Stimulated activated CD8-positive, alpha-beta memory T cell treated with anti-CD3 and anti-CD28 coated beads, Interleukin-12 subunit alpha, Interleukin-12 subunit beta, amount 100 ng/mL, for 1 hour (primary cell): ENCODE measurements around the gene FLT1.

ENCODE experiments used
- DNase-seq: peaks from one replicate; pipeline ENCODE4 v3.0.0-alpha.2; 2020; ENCODE audit warnings: low read depth

FLT1 gene

DNA sequence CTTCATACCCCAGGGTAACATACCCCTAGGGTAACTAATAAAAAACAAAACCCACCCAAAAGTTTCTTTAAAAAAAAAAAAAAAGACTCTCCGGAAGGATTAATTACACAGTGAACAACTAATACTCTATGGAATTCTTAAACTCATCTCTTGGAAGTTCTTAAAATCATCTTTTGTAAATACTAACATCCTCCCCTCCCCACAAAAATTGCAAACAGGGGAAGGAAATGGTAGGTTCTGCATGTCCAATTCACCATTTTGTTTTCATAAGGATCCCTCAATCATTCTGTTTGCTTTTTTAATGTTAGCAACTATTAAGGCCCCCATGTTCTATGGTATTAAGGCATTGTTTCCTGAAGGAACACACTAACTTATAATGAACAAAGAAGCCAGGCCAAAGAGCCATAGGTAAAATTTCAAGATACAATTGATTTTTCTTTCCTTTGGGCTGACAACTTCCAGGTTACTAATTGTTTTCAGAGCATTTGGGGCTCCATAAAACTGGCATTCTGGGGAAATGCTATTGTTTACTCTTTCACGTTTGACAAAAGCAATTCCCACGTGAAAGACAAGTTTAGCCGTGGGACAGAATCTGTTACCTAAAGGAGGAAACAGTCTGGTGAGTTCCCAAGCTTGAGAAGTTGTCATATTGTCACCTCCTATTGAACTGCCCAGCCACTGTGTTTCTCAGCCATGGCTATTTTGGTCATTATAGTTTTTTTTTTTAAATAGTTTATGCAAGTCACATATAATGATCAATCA, 107.0 kb downstream of the FLT1 start:
- DNase-seq = no peak

DNA sequence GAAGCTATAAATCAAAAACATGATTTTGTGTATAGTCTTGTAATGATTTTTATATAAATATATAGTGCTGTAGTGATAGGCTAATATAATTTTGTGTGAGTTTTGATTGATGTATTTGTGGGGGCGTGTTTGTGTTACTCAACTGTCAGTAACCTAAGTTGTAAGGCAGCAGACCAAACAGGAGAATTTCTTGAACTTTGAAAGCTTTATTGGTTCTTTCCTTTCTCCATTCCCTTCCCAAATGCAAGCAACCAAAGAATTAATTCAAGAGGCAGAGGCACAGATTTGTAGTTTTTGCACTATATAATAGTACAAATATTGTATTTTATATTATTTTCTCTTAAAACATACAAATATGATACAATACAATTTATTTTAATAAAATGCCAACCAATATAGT, 109.6 kb downstream of the FLT1 start:
- no peak for DNase-seq

DNA sequence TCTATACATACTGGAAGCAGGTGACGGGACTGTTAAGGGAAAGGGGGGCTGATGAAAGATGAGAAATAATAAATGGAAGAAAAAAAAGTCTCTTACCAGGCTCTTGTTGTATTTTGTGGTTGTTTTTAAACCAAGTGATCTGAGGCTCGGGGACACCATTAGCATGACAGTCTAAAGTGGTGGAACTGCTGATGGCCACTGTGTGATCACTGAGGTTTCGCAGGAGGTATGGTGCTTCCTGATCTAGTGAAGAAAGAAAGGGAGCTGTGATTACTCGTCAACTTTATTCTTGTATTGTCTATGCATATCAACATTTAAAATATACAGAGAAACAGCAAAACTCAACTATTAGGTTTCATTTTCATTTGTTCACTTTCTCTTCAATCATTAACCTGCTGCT, 110.1 kb downstream of the FLT1 start:
- no peak for DNase-seq

DNA sequence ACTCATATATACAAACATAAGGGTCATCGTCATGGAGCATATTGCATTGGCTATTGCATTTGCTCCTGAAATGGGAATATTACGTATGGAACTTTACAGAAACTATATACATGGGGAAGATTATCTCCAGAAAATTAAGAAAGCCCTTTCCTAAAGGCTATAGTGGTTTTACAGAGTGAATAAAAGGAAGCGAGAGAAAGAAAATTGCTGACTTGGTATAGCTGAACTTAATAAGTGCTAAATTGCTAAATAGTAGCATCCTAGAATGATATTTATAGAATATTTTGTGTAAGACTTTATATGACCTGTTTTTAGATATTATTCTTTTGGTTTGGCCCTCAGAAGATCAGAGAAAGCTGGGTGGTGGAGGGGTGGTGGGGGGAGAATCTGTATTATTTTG, 114.6 kb downstream of the FLT1 start:
- DNase-seq = no peak

DNA sequence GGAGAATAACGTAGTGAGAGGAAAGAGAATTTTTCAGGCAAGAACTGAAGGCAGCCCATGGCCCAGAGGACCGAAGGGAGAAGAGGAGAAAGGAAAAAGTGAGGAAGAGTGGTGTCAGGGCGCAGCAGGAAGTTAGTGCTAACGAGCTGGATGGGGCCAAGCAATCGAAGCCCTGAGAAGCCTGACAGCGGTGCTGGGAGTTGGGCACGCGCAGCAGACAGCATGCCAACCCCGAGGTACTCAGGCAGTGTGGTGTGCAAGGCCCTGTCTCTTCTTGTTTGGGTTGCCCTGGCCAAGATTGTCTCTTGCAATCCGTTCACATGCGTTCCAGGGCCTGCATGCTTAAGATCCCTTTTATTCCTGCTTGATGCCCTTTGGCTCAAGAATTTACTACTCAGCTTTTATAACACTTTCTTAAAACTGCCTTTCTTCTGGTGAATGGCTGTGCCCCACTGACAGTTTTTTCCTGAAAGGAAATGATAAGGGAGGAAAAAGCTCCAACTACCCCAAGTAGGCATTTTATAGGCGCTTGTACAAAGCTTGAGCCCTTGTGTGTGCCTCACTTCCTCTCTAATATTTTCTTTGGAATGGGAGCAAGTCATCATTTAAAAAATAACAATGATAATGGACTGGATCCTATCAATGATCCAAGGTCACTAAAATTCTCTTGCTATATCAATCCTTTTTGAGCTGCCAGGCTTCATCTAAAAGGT, 115.4 kb downstream of the FLT1 start:
- DNase-seq = no peak

DNA sequence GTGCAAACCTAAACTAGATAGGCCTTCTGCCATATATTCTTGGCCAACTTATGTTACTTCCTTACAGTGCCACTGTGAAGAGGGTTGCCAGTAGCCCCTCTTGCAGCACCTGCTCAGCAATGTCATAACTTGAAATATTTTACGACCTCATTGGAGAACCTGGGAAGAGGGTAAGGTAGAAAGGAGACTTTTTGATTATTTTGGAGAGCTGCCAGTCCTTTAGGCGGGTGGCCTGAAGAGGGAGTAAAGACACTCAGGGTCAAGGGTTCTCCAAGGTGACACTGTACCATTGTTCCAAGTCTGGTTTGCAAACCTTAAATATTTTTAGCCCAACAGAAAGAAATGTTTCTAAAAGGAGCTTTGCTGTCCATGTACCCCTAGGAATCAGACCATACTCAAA, 118.3 kb downstream of the FLT1 start:
- DNase-seq = no peak

DNA sequence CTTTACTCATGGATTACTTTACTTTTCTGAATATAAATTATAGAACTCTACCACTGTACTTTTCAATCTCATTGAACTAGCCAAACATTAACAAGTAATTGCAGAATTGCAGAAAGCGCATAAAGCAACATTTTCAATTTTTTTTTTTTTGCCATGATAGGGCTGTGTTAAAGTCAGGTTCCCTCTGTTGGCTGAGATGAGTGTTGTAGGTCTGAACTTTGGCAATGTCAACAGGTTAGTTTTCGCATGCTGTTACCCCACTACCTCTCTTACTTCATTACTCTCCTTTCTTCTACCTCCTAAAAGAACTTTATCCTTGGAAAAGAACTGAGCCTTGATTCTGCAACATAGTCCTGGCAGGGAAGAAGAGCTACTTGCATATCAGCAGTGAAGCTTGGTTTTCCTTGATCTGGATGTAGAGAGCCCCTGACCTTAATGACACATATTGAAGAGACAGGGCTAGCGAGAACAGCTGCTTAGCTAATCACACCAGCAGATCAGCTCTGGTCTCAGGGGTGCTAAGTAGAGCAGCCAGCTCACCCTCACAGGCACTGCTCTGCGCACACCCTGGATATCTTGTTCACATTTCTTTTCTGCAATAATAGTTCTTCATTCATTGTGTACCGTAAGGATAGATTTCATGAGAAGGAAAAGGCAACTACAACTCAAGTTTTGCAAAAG, 119.5 kb downstream of the FLT1 start:
- no peak for DNase-seq

DNA sequence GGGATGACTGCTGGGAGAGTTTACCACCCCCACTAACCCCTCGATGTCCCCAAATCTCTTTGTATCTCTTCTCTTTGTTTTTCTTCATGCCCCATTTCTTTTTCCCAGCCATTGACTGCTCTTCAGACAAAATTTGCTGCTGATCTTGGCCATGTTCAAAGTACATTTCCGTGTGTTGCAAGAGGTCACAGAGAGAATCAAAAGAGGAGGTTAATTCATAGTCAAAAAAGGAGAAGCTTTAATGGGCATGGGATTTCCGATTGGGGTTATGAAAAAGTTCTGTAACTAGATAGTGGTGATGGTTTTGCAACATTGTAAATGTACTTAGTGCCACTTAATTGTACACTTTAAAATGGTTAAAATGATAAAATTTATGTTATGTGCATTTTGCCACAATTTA, 121.1 kb downstream of the FLT1 start:
- no peak for DNase-seq

DNA sequence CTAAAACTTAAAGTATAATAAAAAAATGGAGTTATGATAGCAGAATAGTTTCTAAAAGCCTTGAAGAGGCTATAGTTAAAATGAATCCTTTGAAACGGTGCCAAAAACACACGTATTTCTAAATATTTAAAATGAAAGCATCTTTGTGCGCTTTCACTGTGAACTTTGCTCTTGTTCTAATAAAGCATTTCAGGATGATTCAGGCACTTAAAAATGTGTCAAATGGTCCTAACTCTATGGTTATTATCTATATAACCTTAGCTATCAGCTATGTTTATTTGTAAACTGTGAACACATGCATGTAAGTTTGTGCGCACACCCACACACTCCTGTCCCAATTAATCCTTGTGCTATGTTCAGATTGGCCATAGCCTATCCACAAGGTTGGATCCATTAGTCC, 124.5 kb downstream of the FLT1 start:
- DNase-seq = no peak

DNA sequence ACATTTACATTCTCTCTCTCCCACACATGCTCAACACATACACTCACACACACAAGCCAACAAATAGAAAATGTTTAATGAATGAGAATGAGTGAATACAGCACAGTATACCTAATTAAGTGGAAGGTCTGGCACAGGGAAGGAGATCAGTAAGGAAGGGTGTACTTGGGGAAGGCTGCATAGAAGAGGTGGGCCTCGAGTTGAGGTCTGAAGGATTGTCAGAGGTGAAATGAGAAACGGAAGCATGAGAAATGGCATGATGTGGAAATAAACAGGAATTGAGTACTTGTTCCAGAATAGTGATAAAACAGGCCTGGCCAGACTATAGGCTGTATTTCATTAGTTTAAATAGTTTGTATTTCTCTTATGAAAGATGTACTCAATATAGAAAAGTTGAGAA, 136.2 kb downstream of the FLT1 start:
- DNase-seq = no peak

DNA sequence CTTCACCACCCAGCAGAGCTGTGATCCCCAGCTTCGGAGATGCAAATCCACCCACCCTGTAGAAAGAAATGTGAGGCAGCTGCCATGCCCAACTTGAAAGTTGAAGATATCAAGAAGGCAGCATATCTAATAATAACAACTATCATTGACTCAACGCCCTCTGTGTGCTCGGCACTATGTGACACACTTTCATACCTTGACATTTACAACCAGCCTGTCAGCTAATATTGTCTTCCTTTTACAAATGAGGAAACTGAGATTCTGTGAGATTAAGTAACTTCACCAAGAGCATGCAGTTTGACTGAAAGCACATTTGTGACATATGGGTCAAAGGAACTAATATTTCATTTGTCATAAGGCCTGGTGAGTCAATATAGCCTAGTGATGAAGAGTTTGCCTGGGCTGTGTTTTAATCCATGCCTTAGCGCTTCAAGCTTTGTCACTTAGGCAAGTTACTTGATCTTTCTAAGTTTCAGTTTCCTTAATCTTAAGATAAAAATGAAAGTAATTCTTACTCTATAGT, 137.0 kb downstream of the FLT1 start:
- no peak for DNase-seq

DNA sequence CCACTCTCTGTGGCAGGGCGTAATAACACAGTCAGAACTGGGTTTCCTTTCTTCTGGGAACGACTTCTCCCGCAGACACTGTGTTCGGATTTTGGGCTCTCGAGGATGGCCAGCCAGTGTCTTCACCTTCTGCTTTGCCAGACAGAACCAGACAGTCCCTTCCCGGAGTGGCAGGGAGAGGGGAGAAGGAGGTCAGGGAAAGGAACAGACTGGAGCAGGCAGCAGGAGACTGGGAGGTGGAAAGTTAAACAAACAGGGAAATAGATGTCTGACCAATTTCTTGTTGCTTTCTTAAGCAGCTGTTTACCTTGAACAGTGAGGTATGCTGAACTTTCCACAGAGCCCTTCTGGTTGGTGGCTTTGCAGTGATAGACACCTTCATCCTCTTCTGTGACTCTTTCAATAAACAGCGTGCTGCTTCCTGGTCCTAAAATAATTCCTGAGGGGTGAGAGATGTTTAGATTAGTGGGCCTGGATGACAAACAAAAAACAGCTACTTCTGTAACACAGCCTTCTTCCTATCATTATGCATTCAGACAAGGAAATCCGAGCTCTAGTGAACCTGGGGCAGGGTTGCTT, 137.6 kb downstream of the FLT1 start:
- DNase-seq = no peak

DNA sequence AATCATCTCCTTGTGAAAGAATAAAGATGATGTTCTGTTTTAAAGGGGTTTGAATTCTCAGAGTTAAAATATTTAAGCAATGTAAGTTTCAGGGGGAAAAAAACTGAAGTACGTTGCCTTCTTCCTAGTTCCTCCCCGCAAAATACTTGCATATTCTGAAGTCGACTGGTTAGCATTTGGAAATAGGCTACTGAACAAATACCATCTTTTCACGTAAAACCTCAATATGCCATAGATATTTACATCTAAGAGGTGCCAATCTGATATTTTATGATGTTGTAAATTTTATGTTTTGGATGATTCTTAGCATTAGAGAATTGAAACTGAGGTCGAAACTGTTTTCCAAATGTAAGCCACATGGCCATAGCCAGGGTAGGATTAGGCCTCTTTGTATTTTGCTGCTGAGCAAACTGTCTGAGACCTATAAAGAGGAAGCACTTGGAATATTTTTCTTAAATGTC, 138.3 kb downstream of the FLT1 start:
- no peak for DNase-seq

DNA sequence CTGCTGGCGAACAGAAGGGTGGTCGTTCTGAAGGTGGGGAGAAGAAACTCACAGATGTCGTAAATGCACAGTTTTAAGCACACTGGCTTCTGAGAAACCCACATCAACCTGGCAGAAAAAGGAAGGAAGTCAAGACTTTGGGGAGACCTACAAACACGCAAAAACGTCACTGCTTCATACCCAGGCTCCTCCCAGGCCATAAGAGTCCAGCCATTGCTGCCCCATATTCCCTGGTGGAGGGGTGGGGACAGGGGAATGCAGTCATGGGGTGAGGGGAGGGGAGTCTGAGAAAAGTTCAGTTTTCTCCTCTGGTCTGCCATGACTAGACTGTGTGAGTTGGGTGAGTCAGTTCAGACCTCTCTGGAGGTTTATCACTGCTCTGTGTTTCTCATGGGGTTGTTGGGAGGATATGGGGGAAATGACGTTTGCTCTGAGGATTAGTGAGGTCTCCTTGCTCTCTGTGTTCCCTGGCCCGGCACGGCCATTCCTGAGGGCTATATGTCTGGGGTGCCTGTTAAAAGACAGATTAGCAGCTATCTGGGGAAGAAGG, 139.0 kb downstream of the FLT1 start:
- DNase-seq = no peak

DNA sequence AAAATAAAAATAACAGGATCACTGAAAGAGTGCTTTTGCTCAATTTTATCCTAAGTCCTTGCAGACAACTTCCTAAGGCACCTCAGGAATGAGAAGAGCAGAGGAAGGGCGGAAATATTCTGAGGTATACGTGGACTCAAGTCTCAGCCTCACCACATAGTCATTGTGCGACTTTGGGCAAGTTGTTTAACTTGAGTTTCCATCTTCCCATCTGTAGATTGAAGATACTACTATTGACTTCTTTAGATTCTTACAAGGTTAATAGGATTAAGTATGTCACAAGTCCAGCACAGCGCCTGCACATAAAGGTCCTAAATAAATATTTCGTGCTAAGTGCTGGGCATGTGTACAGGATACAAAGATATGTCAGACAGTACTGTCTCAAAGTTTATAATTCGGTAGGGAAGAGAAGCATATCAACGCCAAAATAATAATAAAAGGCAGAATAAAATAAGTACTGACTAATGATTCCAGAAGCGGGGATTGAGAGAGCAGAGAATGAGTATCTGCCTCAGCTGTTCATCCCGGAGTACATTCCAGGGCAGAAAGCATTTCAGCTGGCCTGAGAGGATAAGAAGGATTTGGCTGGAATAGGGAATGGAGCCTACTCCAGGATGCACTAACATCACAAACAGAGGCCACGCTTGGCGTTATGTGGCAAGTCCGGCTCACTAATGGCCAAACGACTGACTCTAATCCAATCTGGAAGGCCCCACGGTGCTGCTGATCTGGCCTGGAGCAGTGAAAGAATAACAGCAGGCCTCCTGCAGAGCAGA, 139.7 kb downstream of the FLT1 start:
- DNase-seq = no peak

DNA sequence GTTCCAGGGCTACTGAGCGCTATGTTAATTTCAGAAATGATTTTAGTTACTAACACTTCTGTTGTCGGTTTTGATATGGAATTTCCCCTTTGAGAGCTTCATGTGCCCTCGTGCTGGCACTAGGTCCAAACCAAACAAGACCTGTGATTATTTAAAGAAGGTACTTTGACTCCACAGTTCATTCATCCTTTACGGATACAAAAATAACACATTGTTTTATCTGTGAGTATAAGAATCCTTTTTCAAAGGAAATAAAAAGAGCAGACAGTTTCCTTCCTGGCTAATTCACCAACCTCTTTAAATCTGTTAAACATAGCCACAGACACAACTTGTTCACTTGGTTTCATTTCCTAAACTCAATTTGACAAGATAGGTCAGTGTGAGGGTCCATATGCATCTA, 141.2 kb downstream of the FLT1 start:
- no peak for DNase-seq

DNA sequence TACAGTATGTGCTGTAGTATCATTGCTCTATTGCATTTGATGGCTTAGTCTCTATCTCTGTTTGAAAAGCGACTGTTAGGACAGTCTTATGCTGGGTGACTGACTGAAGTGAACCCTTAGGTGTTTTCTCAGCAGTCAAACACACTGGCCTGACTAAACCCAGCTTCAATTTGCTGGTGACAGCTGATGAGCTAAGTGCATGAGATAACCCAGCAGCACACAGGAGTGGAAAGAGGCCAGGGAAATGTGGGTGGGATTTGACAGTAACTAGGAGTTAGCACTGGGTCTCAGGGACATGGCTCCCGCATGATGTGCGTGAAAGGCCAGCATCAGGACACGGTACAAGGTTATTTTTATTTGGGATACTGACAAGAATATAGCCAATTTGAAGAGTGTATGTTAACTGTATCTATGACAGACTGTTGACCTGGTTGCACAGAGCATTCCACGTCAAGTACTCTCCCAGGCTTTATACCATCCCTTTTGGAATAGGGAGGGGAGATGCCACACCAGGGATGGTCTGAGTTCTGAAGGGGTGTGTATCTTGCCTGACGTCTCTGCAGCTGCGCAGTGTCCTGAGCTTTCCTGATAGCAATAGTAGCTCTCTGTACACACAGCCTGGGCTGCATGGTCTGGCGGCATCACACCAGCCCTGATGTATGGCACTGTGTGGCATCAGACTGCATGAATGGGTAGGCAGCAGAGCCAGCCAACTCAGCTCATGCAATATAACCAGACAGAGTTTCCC, 144.8 kb downstream of the FLT1 start:
- DNase-seq = no peak

DNA sequence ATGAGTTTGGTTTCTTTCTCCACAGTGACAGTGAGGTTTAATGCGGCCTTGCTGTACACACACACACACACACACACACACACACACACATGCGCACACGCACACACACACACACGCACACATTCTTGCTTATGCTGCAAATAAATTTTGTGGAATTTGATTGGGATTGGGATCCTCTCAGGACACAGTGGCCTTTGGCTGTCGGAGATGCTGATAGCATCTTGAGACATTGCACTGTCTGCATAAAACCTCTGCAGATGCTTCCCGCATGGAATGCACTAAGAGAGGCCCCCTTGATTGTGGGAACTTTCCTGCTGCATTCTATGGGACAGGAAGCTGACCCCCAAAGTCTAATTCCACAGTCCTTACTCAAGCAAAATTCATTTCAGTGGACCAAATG, 145.6 kb downstream of the FLT1 start:
- DNase-seq = no peak

DNA sequence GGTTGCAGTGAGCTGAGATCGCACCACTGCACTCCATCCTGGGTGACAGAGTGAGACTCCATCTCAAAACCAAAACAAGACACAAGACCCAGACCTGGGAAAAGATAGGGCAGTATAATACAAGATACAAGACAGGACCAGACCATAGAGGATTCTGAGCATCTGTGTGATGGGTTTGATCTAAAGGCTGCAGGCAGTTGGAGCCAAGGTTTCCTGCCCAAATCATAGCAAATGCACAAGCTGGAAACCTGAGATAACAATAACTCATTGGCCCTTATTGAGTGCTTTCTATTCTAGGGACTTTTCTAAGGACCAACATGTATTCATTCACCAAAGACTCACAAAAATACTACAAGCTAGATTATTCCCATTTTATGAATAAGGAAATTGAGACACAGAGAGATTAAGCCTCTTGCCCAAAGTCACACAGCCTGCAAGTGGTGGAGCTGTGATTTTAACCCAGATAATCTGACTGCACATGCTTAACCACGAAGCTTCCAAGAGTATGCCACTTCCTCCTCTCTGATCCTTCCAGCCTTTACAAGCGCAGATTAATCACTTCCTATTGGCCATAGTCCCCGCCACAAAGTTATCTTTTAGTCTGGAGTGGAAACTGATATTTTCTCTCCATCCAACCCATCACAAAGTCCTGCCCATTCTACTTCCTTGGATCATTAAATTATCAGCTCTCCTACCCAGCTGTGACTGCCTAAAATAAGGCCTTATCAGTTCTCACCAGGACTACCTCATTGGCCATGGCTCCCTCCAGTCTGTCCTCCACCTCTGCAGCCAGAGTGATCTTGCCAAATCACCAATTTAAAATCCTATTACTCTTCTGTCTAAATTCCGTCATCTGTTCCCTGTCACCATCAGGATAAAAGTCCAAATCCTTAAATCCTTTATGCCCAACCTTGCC, 147.2 kb downstream of the FLT1 start:
- DNase-seq = no peak

DNA sequence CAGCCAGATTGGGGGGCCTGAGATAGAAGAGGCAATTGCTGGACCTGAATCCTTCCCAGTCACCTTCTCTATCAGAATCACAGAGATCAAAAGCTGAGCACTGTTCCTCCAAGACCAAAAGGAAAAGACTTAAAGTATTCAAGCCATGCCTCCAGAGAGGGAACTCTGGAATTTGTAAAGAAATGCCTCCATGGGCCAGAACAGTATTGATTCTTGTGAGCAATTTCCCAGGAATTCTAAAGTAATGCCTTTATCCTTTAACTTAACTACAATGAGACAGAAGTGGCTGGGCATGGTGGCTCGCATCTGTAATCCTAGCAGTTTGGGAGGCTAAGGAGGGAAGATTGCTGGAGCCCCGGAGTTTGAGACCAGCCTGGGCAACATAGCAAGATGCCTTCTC, 148.8 kb downstream of the FLT1 start:
- no peak for DNase-seq
